ENCODE results near the gene GORASP2. TPM values are rescaled to one million over a fixed set of nuclear protein-coding genes. Genes with fewer than 3 reads are reported as not detected.

Gene GORASP2
- 76.4 and 81.0 TPM in 2 replicates for total RNA-seq

GRCh38 chr2:170928824-170929685, at the start of gene GORASP2:
Gene GORASP2 (plus strand): TSS chr2:170929253. CDS start chr2:170929341, 88 bp downstream.

Other genes with a start within 250 kb of the GORASP2 start
- not detected in 2 replicates for gene SP5, start 213.9 kb upstream of the GORASP2 start, total RNA-seq
- 0.55 and 1.4 TPM in 2 replicates for gene ERICH2, start 158.9 kb upstream of the GORASP2 start, total RNA-seq
- 2.1 TPM in 2 replicates for gene GAD1, start 112.4 kb upstream of the GORASP2 start, total RNA-seq
- 7.6 and 11.0 TPM in 2 replicates for gene TLK1, start 231.6 kb downstream of the GORASP2 start, total RNA-seq

Measured in hair follicular keratinocyte (primary cell).